Endothelial cell of umbilical vein (primary cell): ENCODE results near the gene MMP25. TPM values are rescaled to one million over a fixed set of nuclear protein-coding genes. Genes with fewer than 3 reads are reported as not detected.

Experiments used
- BruUV-seq: library from RNA; stranded (reverse); fragments of 400-500 nt; replicated peaks from 2 replicates; lab custom pipeline; 2021; lab: Mats Ljungman, UMichigan
- CTCF ChIA-PET: fragments of 300-600, 350-600 bp; sonication (Branson Sonifier 250); formaldehyde crosslinking; loops from one replicate; lab custom pipeline; 2021; ENCODE audit warnings: antibody characterized with exemption, inconsistent platforms; lab: Charles Lee
- POLR2A ChIA-PET: fragments of 300-600, 350-600 bp; sonication (Branson Sonifier 250); formaldehyde crosslinking; loops from one replicate; lab custom pipeline; 2021; ENCODE audit warnings: antibody characterized with exemption, inconsistent platforms; lab: Charles Lee
- DNase-seq: peaks from one replicate; pipeline ENCODE4 v3.0.0-alpha.2; 2011; ENCODE audit warnings: low read depth, low spot score
- FAIRE-seq: peaks from 2 replicates; lab custom pipeline; 2011; peaks lifted over from hg19 to GRCh38; lab: Jason Lieb, UNC
- H2AFZ ChIP-seq: 2 replicates; pipeline ENCODE4 v1.6.0; 2012; ENCODE audit warnings: low read depth, low read length, control low read depth, inconsistent platforms
- H3K27ac ChIP-seq: 2 replicates; pipeline ENCODE4 v1.5.1; 2011; ENCODE audit warnings: low read depth, mild to moderate bottlenecking, control low read depth, low read length, moderate library complexity; ENCODE audit not compliant: insufficient read depth
- H3K27me3 ChIP-seq, 2 experiments: 2 replicates each; pipeline versions ENCODE4 v1.6.0 to v1.6.1; 2011; ENCODE audit warnings: low read length in 2 of 2, mixed read lengths in 1 of 2; ENCODE audit not compliant: control insufficient read depth in 2 of 2, insufficient read depth in 2 of 2
- H3K36me3 ChIP-seq, 2 experiments: 2 replicates in 1 of 2; 3 replicates in 1 of 2; pipeline ENCODE4 v1.5.1; 2011; ENCODE audit warnings: low read length in 2 of 2, mild to moderate bottlenecking in 1 of 2, moderate library complexity in 1 of 2; ENCODE audit not compliant: control insufficient read depth in 2 of 2, insufficient read depth in 2 of 2; ENCODE audit errors: extremely low read depth in 1 of 2
- H3K4me1 ChIP-seq: 3 replicates; pipeline ENCODE4 v1.5.1; 2011; ENCODE audit warnings: mild to moderate bottlenecking, low read length; ENCODE audit not compliant: control insufficient read depth, insufficient read depth; ENCODE audit errors: extremely low read depth
- H3K4me2 ChIP-seq: 2 replicates; pipeline ENCODE4 v1.6.1; 2011; ENCODE audit warnings: low read length, control low read depth, mixed read lengths; ENCODE audit not compliant: insufficient read depth
- H3K4me3 ChIP-seq, 3 experiments: fragments of 200-600 bp in 1 of 3; sonication (generic), shearing (Covaris generic) in 1 of 3; replicated peaks in 1 of 3; 2 replicates each; pipeline ENCODE4 v1.5.1; 2011 to 2016; ENCODE audit warnings: control low read depth in 3 of 3, low read length in 3 of 3, mild to moderate bottlenecking in 2 of 3, inconsistent platforms in 1 of 3, low read depth in 1 of 3, moderate library complexity in 1 of 3; ENCODE audit not compliant: insufficient read depth in 1 of 3
- H3K79me2 ChIP-seq: 2 replicates; pipeline ENCODE4 v1.6.0; 2012; ENCODE audit warnings: low read length, inconsistent platforms; ENCODE audit not compliant: control insufficient read depth, insufficient read depth
- H3K9ac ChIP-seq: replicated peaks from 2 replicates; pipeline ENCODE3; 2011; ENCODE audit warnings: low read length, control low read depth; ENCODE audit not compliant: insufficient read depth; ENCODE audit errors: extremely low read depth
- H3K9me1 ChIP-seq: replicated peaks from 3 replicates; pipeline ENCODE4 v1.6.0; 2011; ENCODE audit warnings: mild to moderate bottlenecking, low read length; ENCODE audit not compliant: control insufficient read depth, insufficient read depth; ENCODE audit errors: extremely low read depth
- H3K9me3 ChIP-seq: replicated peaks from 2 replicates; pipeline ENCODE4 v1.5.1; 2012; ENCODE audit warnings: low read length, inconsistent platforms; ENCODE audit not compliant: control insufficient read depth, insufficient read depth
- H4K20me1 ChIP-seq: replicated peaks from 2 replicates; pipeline ENCODE3; 2011; ENCODE audit warnings: mild to moderate bottlenecking, low read length; ENCODE audit not compliant: control insufficient read depth, insufficient read depth; ENCODE audit errors: extremely low read depth
- CTCF ChIP-seq, 2 donors: IDR thresholded peaks; 1 replicate in 1 of 2; 2 replicates in 1 of 2; pipeline ENCODE4 v1.5.1; 2011; ENCODE audit warnings: low read length in 2 of 2, mild to moderate bottlenecking in 2 of 2, moderate library complexity in 2 of 2, control low read depth in 1 of 2, inconsistent platforms in 1 of 2, low read depth in 1 of 2; ENCODE audit not compliant: insufficient read depth in 1 of 2; ENCODE audit errors: extremely low read depth in 1 of 2
- EZH2 ChIP-seq: IDR thresholded peaks from 2 replicates; pipeline ENCODE4 v1.6.1; 2012; ENCODE audit warnings: borderline replicate concordance, low read depth, mild to moderate bottlenecking, moderate library complexity, low read length, inconsistent platforms; ENCODE audit not compliant: severe bottlenecking
- FOS ChIP-seq: IDR thresholded peaks from 2 replicates; pipeline ENCODE4 v1.6.1; 2011; ENCODE audit warnings: mild to moderate bottlenecking, low read length, moderate library complexity, borderline replicate concordance; ENCODE audit not compliant: insufficient read depth
- GATA2 ChIP-seq: IDR thresholded peaks from 2 replicates; pipeline ENCODE4 v1.7.0; 2011; ENCODE audit warnings: low read depth, mild to moderate bottlenecking, moderate library complexity, mixed read lengths, low read length; ENCODE audit not compliant: insufficient read length, insufficient read depth
- JUN ChIP-seq: IDR thresholded peaks from 2 replicates; pipeline ENCODE4 v1.6.1; 2011; ENCODE audit warnings: borderline replicate concordance, low read depth; ENCODE audit not compliant: insufficient read length, insufficient read depth
- MAX ChIP-seq: IDR thresholded peaks from 2 replicates; pipeline ENCODE4 v1.6.1; 2011; ENCODE audit not compliant: insufficient read depth, insufficient read length
- MYC ChIP-seq: IDR thresholded peaks from one replicate; pipeline ENCODE4 v1.6.1; 2011; ENCODE audit warnings: mild to moderate bottlenecking, low read depth, low read length
- POLR2A ChIP-seq: IDR thresholded peaks from 2 replicates; pipeline ENCODE4 v1.6.1; 2012; ENCODE audit warnings: low read depth, mild to moderate bottlenecking, control low read depth, low read length
- POLR2AphosphoS5 ChIP-seq: IDR thresholded peaks from 2 replicates; pipeline ENCODE4 v1.6.1; 2012; ENCODE audit warnings: low read depth, mild to moderate bottlenecking, control low read depth, low read length, moderate library complexity; ENCODE audit not compliant: insufficient read depth
- dilution Hi-C: fragments of 300-500 bp; cut with MboI; formaldehyde crosslinking; loops from one replicate; pipeline ENCODE4 v1.15.0; 2019; ENCODE audit warnings: low sequenced_read_pairs; ENCODE audit not compliant: extremely low pct_ligation_motif_present
- intact Hi-C: fragments of 100-400 bp; cut with micrococcal nuclease; formaldehyde crosslinking; loops from one replicate; pipeline ENCODE4 v1.10.0; 2022
- polyA plus RNA-seq, 4 experiments: library from polyadenylated mRNA; depleted of rRNA in 3 of 4; stranded (reverse) in 3 of 4; unstranded in 1 of 4; fragments of >200 nt; gene quantifications; 2 replicates each; pipeline versions ENCODE4 v1.2.1 to v1.2.3, GENCODE V29; 2011 to 2012; ENCODE audit warnings: missing spikeins in 1 of 4
- total RNA-seq: library from RNA; stranded (reverse); gene quantifications from 2 replicates; pipeline ENCODE4 v1.2.3, GENCODE V29; 2021

Gene MMP25
- total and polyA plus RNA-seq, 2 donors (not counting 3 experiments of a cell fraction or from before 2014, with no cell fraction given), result 0.08 to 0.35 TPM

GRCh38 chr16:3056336-3057180 lies 10.2 kb downstream of the MMP25 start:
- dilution Hi-C loops, result no loop called here
- Histone ChIP-seq H3K9ac (no peak overlapping the region), H3K9me3 (no peaks in the 10 kb centered on the region), H3K4me2 (no peak overlapping the region), H3K4me3 (no peak overlapping the region), H3K36me3 (no peaks in the 10 kb centered on the region), H3K27ac (no peak overlapping the region), H3K27me3 (no peaks in the 10 kb centered on the region), H2AFZ (no peak overlapping the region), H3K4me1 (peaks cover 9% of the 10 kb centered on the region), H4K20me1 (no peaks in the 10 kb centered on the region), H3K79me2 (no peaks in the 10 kb centered on the region), H3K9me1 (no peaks in the 10 kb centered on the region)
- no peak for FAIRE-seq
- DNase-seq, result no peak
- intact Hi-C loops, result no loop called here
- TF ChIP-seq GATA2, result no peak
- ChIA-PET CTCF (interaction anchor here (0.8 to 1.9 kb wide), 4 partner anchors 9 to 73 kb away, joined by 3 to 6 read pairs (median 4); partner anchors contain the start of gene IL32), POLR2A (no interaction called here)
- no TSS peak for BruUV-seq

- ChIA-PET CTCF (interaction anchor here (1.0 to 2.9 kb wide), 10 partner anchors 10 to 109 kb away, joined by 4 to 113 read pairs (median 8); no protein-coding TSS in a partner anchor), POLR2A (no interaction called here)
- FAIRE-seq (no peak), DNase-seq (no peak)
- Histone ChIP-seq H4K20me1 (no peaks in the 10 kb centered on the region), H3K36me3 (no peaks in the 10 kb centered on the region), H3K9ac (no peak overlapping the region), H3K27me3 (no peaks in the 10 kb centered on the region), H3K9me3 (no peaks in the 10 kb centered on the region), H3K4me3 (peak overlapping the region in 1 of 3 experiments; percentile 59), H3K27ac (no peak overlapping the region), H3K9me1 (no peaks in the 10 kb centered on the region), H3K4me1 (peaks cover 9% of the 10 kb centered on the region), H3K4me2 (no peak overlapping the region), H2AFZ (no peak overlapping the region), H3K79me2 (no peaks in the 10 kb centered on the region)
- dilution Hi-C loops, result no loop called here
- BruUV-seq, result no TSS peak
- TF ChIP-seq CTCF (IDR thresholded peaks at IDR 0.05; ENCODE audit: extremely low read depth in 1 of 2, insufficient read depth in 1 of 2, low read depth in 1 of 2, low read length in 2 of 2), result no peak
- no peak for TF ChIP-seq MAX
- no peak for TF ChIP-seq JUN
- TF ChIP-seq FOS, result no peak
- no peak for TF ChIP-seq POLR2AphosphoS5
- TF ChIP-seq POLR2A, result no peak
- TF ChIP-seq EZH2, result no peak
- TF ChIP-seq MYC, result no peak
- TF ChIP-seq GATA2, result no peak
- intact Hi-C loops, result loop anchor here (2.0 kb wide), 1 partner anchor 27 kb away; no protein-coding TSS in a partner anchor
Observed at GRCh38 chr16:3057181-3058138, 11.1 kb downstream of the MMP25 start.
